ENCODE results near the gene VDAC1.

The VDAC1 gene

DNA sequence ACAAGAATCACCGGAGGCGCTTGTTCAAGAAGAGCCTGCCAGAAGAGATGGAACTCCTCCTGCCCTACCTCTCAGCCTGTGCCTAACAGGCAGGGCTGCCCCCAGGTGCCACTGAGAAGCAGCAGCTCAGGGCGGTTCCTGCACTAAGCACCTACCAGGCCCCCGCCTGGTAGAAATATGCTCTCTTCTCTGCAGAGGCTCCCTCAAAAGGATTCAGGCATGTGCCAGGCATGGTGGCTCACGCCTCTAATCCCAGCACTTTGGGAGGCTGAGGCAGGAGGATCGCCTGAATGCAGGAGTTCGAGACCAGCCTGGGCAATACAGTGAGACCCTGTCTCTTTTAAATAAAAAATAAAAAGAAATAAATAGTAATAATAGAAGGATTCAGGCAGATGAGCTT lies 6.0 kb downstream of the VDAC1 start:
- TF ChIP-seq, protein P1, sequence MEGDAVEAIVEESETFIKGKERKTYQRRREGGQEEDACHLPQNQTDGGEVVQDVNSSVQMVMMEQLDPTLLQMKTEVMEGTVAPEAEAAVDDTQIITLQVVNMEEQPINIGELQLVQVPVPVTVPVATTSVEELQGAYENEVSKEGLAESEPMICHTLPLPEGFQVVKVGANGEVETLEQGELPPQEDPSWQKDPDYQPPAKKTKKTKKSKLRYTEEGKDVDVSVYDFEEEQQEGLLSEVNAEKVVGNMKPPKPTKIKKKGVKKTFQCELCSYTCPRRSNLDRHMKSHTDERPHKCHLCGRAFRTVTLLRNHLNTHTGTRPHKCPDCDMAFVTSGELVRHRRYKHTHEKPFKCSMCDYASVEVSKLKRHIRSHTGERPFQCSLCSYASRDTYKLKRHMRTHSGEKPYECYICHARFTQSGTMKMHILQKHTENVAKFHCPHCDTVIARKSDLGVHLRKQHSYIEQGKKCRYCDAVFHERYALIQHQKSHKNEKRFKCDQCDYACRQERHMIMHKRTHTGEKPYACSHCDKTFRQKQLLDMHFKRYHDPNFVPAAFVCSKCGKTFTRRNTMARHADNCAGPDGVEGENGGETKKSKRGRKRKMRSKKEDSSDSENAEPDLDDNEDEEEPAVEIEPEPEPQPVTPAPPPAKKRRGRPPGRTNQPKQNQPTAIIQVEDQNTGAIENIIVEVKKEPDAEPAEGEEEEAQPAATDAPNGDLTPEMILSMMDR (conservative IDR thresholded peaks at IDR 0.05): no peak
- H3K27ac ChIP-seq: no peak overlapping the region

DNA sequence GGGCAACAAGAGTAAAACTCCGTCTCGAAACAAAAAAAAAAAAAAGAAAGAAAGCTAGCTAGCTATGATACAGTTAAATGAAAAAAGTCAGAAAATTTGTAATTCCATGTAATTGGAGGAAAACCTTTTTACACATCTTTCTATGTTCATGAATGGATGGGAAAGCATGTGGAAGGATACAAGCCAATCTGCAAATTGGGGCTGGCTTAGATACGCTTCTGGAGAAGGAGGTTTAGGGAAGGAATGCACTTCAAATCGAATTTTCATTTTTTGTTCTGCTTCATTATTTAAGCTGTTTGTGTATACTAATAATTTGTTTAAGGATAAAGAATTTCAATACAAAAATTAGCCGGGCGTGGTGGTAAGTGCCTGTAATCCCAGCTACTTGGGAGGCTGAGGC lies 6.7 kb downstream of the VDAC1 start:
- TF ChIP-seq, protein P1 (conservative IDR thresholded peaks at IDR 0.05): no peak
- no peak overlapping the region for H3K27ac ChIP-seq

DNA sequence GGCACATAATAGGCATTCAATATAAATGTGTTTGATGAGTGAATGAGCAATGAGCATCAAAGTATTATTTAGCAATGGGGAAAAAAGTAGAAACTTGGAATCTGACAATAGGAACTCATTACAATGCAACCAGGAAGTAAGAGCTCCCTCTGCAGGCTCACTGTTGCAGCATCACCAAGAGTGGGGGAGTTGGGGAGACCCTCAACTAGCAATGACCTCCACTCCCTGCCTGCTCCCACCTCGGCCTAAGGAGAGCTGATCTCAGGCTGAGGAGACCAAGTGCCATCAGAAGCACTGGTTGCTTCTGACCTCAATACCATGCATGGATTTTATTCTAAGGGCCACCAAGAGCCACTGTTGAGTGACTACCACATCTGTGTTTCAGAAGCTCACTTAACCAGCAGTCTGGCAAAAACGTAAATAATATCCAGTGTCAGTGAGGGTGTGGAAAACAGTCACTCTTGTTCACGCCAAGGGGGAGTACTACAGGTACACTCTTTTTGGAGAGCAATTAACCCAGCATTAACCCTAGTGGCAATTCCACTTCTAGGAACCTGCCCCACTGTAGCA lies 8.0 kb downstream of the VDAC1 start:
- no peak overlapping the region for H3K27ac ChIP-seq
- TF ChIP-seq, protein P1 (conservative IDR thresholded peaks at IDR 0.05): peak; percentile 49

DNA sequence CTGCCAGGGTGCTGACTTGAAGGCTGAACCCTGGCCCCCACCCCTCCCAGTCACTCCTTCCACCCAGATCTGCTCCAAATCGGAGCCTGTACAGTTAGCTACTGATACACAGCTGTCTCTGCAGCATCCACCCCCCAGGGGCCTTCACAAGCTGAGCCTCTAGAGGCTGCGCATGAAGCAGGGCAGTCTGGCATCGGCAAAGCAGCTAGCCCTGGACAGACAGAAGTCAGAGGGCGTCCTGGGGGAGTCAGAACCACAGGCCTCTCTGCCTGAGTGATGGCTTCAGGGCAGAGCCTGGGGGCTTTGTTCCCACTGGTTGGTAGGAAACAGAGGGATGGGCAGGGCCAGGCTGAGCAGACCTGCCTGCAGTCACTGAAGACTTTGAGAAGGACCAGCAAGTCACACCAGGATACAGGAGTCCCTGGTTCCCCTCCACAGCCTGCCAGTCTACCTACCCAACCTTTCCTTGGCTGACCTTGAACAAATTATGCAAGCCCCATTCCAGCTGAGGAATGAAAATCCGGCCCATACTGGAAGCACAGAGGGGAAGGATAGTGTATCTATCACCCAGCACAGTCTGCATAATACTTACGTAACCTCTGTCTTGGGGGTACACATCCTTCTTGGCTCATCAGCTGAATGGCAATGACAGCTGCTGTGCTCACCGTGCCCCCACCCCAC lies 8.8 kb downstream of the VDAC1 start:
- H3K27ac ChIP-seq: peak overlapping the region; percentile 78
- TF ChIP-seq, protein P1 (conservative IDR thresholded peaks at IDR 0.05): no peak

DNA sequence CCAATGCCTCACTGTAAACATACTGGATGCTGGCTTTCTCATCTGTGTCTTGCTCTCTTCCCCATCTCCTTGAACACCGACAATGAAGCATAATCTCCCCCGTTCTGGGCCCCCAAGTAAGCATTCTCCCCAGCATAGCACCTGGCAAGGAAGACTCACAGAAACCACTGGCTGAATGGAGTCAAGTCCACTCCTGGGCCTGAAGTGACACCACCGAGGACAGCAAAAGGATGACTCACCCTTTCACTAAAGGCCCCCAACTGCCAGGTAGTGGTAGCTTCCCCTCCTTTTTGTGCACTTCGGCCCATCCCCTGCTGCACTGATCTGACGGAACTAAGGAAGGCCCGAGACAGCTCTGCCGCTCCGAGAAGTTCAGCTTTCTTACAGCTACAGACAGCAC lies 9.4 kb downstream of the VDAC1 start:
- TF ChIP-seq, protein P1 (conservative IDR thresholded peaks at IDR 0.05): no peak
- H3K27ac ChIP-seq: peak overlapping the region; percentile 78

DNA sequence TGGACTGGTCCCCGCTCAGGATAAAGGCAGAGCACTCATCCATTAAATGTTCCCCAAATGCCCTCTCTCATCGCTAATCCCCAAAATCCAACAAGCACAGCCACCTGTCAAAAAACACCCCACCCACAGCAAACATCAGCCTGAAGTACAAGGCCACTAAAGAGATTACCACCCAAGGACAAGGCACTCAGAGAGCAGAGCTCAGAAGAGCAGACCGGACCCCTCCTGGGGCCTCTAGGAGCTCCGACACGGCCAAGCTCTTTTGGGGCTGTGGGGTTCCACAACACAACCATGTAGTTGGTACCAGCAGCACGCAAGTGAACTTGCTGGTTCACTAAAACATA lies 9.8 kb downstream of the VDAC1 start:
- H3K27ac ChIP-seq: peak overlapping the region; percentile 78
- TF ChIP-seq, protein P1 (conservative IDR thresholded peaks at IDR 0.05): no peak

DNA sequence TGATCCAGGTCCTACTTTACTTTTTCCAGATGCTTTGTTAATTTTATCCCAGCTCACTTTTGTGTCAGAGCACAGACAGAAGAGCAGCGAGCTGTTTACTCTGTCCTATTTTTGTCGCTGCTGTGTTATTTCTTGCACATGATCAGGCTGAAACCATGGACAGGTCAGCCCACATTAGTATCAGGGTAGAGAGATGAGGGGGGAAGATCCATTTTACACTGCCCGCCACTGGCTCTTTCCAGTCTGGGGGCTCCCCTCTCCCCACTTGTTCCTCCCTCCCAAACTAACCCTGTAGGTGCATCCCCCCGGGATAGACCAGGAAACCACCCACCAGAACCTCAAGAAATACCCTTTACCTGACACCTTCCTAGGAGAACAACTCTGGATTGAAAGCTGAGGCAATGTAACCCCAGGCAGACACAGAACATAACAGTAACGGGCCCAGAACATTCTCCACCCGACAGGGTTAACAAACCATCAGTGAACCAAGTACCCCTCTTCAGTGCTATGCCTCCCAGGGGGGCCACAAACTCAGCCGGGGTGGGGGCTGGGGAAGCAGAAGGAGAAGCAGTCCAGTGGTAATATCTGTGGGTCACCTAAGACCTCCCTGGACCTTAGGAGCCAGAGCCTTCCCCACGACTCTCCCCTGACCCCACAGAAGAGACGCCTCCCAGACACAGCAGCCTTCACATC lies 10.3 kb downstream of the VDAC1 start:
- TF ChIP-seq, protein P1 (conservative IDR thresholded peaks at IDR 0.05): no peak
- peak overlapping the region; percentile 78 for H3K27ac ChIP-seq

Measured in VCaP (cell line).